ENCODE data around the gene TBC1D3B.

- no peak for TF ChIP-seq CTCF (IDR thresholded peaks at IDR 0.05; ENCODE audit: low read depth, low read length, poor library complexity, severe bottlenecking)
- TF ChIP-seq EZH2phosphoT487 (IDR thresholded peaks at IDR 0.05; ENCODE audit: borderline replicate concordance, low read length), result no peak
Observed at GRCh38 chr17:36147601-36148000, 28.8 kb downstream of the TBC1D3B start.

Measured in DOHH2 (cell line).